GF-D8 (cell line): Measurements from ENCODE around the gene LAMTOR3.

Experiments
- DNase-seq: peaks from one replicate; lab custom pipeline; 2025; lab: John Stamatoyannopoulos, UW

The LAMTOR3 gene

DNA sequence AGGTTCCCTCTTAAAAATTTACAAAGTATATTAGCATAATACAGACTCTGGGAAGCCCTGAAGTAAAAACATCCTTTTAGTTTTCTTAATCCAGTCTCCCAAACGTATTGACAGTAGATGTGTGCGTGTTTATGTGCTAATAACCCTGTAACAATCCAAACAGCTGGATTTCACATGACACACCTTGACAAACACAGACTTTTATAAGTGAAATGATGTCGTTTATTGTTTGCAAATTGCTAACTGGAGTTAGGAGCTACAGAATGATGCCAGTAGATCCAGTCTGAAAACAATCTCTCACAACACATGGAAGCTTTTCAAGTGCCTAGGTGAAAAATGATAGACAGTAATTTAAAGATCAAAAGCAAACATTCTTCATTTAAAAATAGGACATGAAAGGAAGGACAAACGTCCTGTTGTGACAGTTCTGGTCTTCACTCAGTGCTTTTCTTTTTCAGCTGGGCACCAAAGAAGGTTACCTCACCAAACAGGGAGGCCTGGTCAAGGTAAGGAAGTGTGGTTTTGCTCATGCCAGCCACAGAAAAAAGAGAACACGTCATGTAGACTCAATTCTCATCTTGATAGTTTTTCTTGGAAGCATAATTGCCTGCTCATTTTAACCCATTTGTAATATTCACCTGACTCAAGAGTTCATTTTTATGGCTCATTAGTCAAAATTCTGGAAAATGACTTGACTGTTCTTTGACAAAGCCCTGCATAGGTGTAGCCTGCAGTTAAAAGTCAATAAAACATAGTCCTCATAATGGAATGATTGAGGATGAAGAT, 32.9 kb downstream of the LAMTOR3 start:
- peak; percentile 43 for DNase-seq

DNA sequence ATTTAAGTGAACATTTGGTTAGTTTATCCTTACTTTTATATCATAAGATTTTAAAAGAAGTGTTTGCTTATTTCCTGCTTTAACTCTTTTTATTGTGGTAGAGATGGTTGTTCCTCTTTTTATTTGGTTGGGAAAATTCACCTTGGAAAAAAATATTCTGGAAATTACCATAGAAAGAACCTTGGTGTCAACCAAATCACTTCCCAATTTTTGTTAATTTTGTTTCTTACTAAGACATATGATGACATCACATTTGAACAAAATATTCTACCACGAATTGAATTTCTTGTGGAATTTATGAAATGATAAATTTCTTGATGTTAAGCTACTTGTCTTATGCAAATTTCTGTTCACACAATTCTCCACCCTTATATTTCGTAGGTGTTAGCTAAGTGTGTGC, 33.7 kb downstream of the LAMTOR3 start:
- DNase-seq: no peak

DNA sequence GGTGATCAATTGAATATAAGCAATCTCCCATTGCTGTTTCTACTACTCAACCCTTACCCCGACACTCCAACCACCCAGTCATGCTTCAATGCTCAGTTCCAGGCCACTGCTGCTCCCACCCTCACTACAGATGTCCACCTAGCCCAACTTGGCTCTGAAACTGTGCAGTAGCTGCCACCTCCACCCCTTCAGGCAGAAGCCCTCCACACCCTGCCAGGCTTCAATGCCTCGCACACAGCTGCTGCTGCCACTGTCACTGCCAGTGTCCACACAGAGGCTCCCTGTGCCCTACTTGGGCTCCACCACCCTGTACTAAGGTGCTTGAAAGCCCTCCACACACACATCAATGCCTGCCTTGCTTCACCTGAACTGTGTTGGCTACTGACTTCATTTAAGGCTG, 34.6 kb downstream of the LAMTOR3 start:
- DNase-seq: no peak

DNA sequence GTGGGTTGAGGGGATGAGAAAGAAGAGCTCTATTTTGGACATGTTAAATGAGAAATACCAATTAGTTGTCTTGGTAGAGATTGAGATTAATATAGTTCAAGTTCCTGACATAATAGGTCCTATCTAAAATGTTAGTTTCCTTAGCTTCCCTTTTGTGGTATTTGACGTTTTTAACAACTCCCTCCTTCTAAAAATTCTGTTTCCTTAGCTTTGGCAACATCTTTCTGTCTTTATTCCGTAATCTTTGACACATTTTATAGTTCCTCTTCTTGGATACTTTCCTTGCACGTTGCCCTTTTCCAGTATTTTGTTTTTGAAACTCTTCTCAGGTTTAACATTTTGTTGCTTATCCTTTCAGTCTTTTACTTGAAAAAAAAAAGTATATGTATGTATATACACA, 36.9 kb downstream of the LAMTOR3 start:
- peak; percentile 82 for DNase-seq

DNA sequence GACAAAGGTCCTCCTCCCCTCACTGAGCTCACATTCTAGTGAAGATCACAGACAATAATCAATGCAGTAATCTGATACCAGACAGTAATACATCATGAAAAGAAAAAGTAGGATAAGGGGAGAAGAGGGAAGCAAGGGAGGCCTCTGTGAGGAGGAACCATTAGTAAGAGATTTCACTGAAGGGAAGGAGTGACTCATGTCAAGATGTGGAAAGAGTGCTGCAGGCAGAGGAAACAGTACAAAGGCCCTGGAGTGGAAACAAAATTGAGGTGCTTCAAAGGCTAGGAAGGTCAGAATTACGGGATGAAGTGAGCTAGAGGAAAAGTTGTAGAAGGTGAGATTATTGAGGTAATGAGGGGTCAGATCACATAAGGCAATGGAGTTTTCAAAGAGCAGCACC, 38.1 kb downstream of the LAMTOR3 start:
- peak; percentile 76 for DNase-seq

DNA sequence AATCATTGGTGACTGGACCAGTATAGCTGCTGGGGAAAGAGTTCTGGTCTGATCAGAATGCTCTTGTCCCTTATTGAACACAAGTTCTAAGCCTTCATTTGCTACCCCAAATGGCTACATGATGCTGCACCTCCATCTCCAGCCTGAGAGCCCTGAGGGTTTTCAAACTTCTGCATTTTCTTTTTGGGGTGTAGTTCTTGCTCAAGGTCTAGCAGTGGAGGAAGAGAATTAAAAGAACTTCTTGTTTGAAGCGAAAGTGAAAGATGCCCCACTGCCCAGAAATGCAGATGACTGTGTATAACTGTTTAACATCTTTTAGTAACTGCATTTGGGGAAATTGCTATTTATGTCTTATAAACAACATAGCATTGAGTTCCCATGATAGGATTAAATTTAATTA, 38.5 kb downstream of the LAMTOR3 start:
- peak; percentile 54 for DNase-seq

DNA sequence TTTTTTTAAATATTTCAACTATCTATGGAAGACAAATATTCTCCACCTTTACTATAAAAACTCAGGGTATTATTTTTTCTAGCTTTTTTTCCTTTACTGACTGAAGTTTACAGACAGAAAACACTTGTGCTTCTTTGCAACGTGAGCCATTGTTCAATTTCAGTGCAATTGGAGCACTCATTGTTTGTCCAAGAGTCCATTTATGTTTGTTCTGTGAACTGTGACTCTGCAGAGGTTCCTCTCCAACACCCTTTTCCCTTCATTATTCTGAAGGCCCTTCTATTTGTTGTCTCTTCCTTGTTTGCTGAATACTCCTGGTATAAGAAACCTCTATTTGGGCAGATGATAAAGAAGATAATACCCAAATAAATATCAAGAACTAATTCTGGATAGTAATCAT, 40.2 kb downstream of the LAMTOR3 start:
- no peak for DNase-seq

DNA sequence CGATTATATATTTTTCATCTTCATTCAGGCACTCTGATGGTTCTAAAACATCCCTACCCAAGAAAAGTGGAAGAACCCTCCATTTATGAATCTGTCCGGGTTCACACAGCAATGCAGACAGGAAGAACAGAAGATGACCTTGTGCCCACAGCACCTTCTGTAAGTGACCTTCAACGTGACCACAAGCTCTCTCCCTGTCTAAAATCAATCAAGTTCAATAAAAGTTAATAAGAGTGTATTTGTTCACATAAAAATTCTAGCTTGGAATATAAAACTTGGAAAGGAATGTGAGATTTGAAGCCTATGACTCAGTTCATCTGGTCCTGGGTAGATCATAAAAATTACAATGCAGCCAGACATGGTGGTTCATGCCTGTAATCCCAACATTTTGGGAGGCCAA, 41.0 kb downstream of the LAMTOR3 start:
- no peak for DNase-seq

DNA sequence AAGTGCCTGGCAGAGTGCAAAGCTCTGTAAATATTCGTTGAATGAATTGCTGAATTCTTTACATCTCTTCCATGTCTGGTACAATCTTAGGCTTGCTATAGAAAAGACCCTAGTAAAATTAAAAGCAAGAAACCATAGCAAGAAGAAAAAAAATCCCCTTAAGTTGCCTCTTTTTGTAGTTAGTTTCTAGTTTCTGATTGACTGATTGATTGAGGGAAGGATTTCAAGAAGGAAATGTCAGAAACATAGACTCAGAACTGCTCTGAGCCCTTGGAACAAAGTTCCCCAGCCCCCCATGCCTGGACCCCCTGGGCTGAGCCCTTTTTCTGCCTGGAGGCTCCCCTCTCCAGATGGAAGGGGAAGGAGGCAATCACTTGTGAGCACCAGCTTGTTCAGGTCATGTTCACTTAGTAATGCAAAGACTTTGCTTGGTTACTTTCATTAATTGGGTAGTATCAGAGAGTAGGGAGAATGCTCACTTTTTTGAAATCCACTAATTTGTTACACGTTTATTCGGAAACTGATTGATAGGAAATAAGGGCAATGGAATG, 42.0 kb downstream of the LAMTOR3 start:
- no peak for DNase-seq

DNA sequence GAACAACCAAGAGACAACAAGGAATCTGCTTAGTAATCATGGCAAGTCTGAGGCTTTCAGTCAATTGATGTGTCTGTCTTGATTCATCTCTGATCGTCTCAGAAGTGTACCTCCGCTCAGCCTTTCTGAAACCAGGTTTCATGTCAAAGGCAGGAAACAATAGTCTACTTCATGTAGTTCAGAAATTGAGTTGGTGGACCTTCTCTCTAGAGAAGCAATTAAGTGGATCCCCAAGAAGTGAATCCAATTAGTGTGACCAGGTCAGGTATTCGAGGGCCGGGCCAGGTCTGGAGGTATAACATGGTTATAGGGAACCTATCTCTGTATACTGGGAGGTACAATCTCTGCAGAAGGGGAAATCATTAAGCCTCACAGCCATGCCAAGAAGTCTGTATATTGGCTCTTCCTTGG, 45.6 kb downstream of the LAMTOR3 start:
- no peak for DNase-seq

DNA sequence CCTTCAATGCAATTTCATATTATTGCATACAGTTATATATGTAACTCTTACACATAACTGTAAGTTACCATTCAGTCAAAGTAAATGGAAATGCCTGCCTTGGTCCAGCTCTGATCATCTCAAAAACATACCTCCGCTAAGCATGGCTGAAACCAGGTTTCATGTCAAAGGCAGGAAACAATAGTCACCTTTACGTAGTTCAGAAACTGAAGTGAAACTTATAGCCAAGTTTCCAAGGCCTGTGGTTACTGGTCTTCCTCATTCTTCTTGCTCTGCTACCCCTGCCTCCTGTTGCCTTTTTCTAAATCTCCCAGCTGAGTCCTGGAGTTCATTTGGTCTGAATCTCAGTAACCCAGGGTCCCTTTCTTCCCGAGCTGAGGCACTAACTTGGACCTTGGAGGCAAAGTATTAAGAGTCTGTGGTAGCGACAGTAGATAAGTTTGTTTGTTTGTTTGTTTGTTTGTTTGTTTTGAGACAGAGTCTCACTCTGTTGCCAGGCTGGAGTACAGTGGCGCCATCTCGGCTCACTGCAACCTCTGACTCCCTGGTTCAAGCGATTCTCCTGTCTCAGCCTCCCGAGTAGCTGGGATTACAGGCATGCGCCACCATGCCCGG, 46.8 kb downstream of the LAMTOR3 start:
- DNase-seq: no peak

DNA sequence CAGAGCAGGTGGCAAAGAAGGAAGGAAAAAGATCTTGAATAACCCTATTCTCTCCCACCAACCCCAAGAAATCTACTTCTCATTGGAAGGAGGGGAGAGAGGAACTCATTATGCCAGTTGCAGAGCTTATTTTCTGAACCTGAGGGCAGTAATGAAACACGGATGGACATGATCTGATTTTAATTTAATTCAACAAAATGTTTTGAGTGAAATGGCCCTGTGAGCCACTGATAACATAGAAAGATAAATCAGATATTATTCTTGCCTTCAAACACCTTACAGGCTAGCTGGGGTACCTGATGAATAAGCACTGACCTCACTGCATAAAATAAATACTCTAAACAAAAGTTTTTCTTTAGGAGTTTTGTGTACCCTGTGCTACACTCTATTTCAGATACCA, 47.3 kb downstream of the LAMTOR3 start:
- DNase-seq: no peak

DNA sequence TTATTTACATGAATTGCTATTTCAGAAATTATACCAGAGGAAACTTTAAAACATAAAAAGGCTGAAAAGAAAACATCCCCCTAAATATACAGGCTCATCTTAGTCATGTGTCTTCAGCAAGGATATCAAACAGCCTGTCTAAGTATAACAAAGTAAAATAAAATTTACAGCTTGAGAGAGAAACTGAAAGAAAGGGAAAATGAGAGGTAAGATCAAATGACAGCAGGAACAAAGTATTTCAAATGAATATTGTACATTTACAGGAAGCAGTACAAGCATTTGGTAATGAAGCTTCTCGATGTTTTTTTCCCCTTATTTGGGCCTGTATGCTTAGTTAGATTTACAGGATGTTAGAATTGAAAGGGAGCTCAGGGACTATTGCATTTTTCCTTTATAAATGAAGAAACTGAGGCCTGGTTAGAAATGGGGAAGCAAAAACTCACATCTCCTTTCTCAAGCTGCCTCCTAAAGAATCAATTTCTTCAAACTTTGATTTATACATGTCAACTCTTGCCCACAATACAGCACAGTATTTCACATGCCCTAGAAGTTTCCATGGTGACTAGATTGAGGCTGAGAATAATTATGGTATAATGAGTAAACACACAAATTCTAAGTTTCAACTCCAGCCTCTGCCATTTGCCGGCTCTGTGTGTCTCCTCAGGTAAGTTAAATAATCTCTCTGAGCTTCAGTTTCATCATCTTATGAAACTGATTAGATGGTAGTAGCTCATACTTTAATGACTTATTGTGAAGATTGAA, 48.3 kb downstream of the LAMTOR3 start:
- DNase-seq: no peak

DNA sequence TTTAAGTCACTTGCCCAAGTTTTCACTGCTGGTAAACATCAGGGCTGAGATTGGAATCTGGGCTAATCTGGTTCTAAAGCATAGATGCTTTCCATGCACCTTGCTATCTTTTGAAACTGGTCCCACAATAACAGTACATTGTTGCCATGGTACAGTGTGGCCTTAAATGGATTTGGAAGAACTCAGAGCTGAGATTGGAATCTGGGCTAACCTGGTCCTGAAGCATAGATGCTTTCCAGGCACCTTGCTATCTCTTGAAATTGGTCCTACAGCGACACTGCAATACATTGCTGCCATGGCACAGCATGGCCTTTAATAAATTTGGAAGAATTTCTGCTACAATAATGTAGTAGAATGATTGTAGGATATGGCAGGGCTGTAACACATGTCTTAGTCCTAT, 49.0 kb downstream of the LAMTOR3 start:
- no peak for DNase-seq

DNA sequence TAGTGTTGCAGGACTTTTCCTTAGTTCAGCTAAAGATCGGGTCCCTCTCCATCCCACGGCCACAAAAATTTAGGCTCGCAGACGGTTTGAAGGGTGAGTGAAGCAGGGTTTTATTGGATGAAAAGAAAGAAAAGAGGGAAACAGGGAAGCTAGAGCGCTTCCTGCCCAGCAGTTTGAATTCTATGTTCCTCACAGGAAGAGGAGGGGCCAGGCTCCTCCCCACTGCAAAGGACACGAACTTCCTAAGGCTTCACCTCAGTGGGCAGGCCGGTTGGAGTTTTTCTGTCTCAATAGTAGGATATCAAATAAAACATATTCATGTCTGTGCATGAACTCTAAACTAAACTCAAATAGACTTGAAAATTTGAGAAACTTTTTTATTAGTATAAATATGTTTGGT, 50.2 kb downstream of the LAMTOR3 start:
- DNase-seq: no peak

DNA sequence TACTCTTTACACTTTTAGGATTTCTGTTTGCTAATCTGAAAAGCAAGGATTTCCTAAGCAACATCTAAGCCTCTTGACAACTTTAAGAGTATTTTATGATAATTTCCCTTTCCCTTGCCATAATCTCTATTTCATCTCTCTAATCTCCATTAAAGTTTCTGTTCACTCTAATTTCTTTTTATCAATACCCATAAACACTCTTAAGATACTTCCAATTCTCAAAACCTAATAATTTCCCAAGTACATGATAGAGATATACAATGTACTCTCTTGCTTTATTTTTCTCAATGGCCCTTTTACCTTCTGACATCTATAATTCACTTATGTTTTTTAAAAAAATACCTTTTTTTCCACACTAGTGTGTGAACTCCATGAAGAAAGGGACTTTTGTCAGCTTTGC, 50.8 kb downstream of the LAMTOR3 start:
- no peak for DNase-seq

DNA sequence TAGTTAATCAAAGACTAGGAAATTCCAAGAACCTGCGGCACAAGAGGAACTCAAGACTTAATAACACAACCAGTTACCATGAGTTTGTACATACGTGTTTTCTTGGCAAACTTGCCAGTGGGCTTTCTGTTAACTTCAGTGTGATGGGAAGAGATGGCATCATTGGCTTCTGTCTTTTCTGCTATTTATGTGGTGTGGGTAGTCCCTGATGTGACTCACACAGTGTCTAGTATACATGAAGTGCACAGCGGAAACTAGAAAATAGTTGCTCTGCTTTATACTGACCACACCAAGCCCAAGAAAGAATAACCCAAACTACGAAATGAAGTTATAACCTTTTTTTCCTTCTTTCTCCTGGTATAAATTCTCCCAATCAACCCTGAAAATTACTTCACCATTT, 53.1 kb downstream of the LAMTOR3 start:
- no peak for DNase-seq

DNA sequence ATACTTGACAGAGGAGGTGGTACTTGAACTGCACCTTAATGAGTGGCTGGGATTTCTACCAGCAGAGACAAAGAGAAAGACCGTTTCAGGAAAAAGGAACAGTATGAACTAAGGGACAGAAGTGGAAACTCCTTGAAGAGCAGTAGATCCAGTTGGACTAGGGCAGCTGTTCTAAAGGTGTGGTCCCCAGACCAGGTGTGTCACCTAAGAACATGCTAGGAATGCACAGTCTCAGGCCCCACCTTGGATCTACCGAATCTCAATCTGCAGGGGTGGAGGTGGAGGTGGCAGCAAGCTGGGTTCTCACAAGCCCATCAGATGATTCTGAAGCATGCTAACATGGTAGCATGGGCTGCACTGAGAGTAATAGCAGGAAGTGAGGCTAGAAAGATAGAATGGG, 55.3 kb downstream of the LAMTOR3 start:
- no peak for DNase-seq

DNA sequence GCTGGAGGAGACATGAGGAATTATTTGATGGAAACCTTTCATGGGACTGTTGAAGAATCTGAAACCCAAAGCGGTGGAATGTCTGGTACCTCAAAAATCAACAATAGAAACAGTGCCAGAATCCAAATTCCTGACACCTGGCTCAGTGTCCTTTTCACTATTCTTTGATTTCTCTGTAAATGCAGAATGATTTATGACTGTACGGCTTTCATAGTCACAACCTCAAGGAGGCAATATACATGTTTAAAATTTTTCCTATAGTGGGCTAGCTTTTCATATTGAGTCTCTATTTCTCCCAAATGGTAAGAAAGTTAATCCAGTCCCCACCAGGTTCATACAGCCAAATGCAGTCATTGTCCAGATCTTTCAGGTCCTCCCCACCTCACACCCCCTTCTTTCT, 58.3 kb downstream of the LAMTOR3 start:
- no peak for DNase-seq

DNA sequence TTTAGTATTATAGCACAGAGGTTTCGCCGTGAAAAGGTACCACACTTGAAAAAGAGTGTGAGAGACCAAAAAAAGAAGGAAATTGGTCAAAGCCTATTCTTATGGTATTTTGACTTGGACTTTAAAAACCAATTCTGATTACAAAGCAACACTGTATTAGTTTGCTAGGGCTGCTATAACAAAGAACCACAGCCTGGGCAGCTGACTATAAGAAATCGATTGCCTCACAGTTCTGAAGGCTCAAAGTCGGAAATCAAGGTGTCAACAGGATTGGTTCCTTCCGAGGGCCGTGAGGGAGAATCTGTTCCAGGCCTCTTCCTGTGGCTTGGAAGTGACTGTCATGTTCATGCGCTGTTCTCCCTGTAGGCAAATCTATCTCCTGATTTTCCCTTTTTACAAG, 59.7 kb downstream of the LAMTOR3 start:
- no peak for DNase-seq

DNA sequence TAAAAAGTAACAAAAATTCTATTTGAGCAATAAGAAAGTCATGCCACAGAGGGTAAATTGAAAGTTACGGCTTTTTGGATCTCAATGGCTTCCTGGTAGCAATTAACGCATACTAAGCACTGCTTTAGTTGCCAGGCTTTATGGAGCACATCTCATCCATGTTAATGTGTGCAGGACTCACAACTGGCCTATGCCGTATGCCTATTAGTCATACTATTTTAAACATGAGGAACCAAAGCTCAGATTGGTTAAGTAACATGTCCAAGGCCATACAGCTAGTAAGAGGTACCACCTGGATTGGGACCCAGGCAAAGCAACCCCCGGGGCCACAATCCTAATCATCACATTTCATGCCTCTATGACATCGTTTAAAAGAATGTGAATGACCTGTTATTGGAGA, 60.5 kb downstream of the LAMTOR3 start:
- no peak for DNase-seq

DNA sequence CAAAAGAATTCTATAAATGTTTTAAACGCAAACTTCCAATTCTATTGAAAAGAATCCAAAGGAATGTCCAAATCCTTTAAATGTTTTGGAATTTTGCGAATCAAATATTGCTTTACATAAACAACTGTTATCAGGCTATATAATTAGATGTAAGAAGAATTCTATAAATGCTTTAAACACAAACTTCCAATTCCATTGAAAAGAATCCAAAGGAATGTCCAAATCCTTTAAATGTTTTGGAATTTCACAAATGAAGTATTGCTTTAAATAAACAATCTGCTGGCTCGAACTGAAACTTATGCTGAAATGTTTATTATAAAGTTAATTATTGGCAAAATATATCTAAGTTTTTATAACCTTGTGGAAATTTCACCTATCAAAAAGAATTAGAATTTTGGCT, 61.5 kb downstream of the LAMTOR3 start:
- DNase-seq: no peak

DNA sequence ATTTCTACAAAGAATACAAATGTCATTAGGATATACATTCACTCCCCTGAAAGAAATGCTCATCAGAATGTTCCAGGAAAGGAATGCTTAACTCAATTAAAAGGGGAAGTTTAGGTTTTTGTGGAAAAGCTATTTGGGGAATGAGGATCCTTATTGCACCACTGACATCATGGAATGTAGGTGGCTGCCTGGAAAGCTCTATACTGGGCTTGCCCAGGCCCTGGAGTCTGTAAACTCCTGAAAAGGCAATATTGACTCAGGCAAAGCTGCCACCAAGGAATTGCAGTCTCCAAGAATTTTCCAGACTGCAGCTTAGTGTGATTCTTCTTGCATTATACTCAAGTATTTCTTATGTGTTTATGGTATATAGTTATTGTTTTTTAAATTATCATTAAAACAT, 61.9 kb downstream of the LAMTOR3 start:
- no peak for DNase-seq
